SJSA1 (cell line): ENCODE data around the gene SHROOM2. TPM values are rescaled to one million over a fixed set of nuclear protein-coding genes. Genes with fewer than 3 reads are reported as not detected.

Experiments used
- DNase-seq, 2 experiments: peaks; one replicate each; pipeline ENCODE4 v3.0.0-alpha.2; 2015 to 2020; ENCODE audit warnings: low spot score in 2 of 2, low read depth in 1 of 2
- H3K27ac ChIP-seq: fragments of 250-450 bp; sonication (Bioruptor Pico); 2 replicates; pipeline ENCODE4 v1.5.1; 2020; ENCODE audit warnings: mild to moderate bottlenecking, moderate library complexity
- H3K27me3 ChIP-seq: fragments of 250-450 bp; sonication (Bioruptor Pico); replicated peaks from 2 replicates; pipeline ENCODE4 v1.5.1; 2020; ENCODE audit warnings: mild to moderate bottlenecking, moderate library complexity
- H3K36me3 ChIP-seq: fragments of 250-450 bp; sonication (Bioruptor Pico); 2 replicates; pipeline ENCODE4 v1.5.1; 2020; ENCODE audit warnings: mild to moderate bottlenecking
- H3K4me1 ChIP-seq: fragments of 250-450 bp; sonication (Bioruptor Pico); replicated peaks from 2 replicates; pipeline ENCODE4 v1.6.1; 2021; ENCODE audit warnings: mild to moderate bottlenecking
- H3K4me3 ChIP-seq: fragments of 250-450 bp; sonication (Bioruptor Pico); 2 replicates; pipeline ENCODE4 v1.5.1; 2020; ENCODE audit warnings: mild to moderate bottlenecking
- H3K9me3 ChIP-seq: fragments of 250-450 bp; sonication (Bioruptor Pico); replicated peaks from 2 replicates; pipeline ENCODE4 v1.5.1; 2020; ENCODE audit warnings: mild to moderate bottlenecking
- total RNA-seq: library from RNA; depleted of rRNA; stranded (reverse); fragments of >200 nt; shearing (Covaris generic); gene quantifications from 2 replicates; pipeline ENCODE4 v1.2.3, GENCODE V29; 2014

SHROOM2 gene
- total RNA-seq, 1 experiment from 2014 or later, result 0.58 TPM

DNA sequence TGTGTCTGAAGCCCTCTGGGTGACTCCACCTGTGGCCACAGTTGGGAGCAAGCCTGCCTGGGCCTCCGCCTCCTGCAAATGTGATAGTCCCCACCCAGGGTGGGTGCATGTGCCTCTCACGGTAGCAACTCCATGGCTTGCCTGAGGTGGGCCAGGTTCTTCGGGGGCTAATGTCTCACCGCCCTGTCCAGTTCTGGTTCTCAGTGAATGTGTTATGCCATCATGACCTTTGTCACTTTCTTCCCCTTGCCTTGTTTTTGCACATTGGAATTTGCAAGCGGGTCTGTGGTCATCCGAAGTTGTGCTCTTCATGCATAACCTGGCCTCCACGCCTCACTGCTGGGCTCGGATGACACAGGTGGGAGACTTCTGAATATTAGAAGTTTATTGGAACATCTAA, 39.7 kb downstream of the SHROOM2 start:
- no peak overlapping the region for H3K4me3 ChIP-seq
- H3K27ac ChIP-seq, result no peak overlapping the region
- no peaks in the 10 kb centered on the region for H3K9me3 ChIP-seq
- DNase-seq, result no peak
- H3K36me3 ChIP-seq, result no peaks in the 10 kb centered on the region
- no peaks in the 10 kb centered on the region for H3K4me1 ChIP-seq
- H3K27me3 ChIP-seq, result no peaks in the 10 kb centered on the region

DNA sequence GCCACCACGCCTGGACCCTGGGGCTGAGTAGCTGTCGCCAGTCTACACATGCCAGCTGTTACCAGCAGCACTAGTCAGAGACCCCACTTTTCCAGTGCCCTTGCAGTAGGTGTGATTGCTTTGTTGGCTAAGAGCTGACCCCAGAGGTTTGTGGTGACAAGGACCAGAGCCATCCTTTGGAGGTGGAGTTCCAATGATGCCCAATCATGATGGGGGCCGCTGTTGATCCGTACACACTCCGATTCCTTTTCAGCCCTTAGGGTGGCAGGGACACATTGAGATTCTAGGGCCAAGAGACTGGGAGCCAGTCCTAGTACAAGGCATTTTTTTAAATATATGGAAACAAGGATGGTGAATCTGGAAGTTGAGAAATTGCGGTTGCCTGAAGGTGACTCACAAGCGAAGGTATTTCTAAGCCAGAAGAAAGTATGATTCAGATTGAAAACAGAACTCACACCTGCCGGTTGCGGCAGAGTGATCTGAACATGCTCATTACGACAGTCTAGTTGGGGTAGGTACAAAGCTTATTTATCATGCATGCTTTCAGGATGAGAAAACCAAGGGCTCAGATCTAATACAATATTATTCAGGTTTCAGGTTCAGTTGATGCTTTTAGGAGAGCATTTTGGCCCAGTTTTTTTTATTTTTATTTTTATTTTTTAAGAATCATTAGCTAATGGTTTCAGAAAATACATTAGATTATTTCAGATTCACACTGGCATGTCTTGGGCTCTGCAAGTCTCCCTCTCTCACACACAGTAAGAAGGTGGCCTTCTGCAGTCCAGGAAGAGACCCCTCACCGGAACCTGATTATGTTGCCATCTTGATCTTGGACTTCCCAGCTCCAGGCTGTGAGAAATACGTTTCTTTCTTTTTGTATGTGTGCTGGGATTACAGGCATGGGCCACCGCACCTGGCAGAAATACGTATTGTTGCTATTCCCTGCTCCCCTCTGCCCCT, 43.4 kb downstream of the SHROOM2 start:
- Histone ChIP-seq H3K27me3 (no peaks in the 10 kb centered on the region), H3K9me3 (no peaks in the 10 kb centered on the region)
- DNase-seq, result no peak

DNA sequence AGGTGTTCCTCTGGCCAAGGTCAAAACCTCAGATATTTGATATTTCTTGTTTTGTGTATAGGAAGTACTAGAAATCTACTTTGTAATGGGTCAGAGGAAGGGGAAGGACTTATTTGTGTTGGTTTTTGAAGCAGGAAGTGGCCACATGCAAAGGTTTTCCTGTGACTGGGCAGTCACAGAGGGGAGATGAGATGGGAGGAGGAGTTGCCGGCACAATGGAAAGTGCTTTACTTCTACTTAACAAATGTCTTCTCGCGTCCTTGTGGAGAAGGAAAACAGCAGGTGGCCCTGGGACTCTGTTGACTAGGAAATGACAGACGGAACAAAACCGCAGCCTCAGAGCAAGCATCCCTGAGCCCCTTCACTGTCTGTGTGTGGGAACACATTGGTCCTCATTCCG, 46.6 kb downstream of the SHROOM2 start:
- no peak overlapping the region for H3K4me3 ChIP-seq
- no peaks in the 10 kb centered on the region for H3K27me3 ChIP-seq
- DNase-seq, result no peak
- no peak overlapping the region for H3K27ac ChIP-seq
- H3K9me3 ChIP-seq, result no peaks in the 10 kb centered on the region
- H3K4me1 ChIP-seq, result no peaks in the 10 kb centered on the region
- no peaks in the 10 kb centered on the region for H3K36me3 ChIP-seq

More for the DNA sequence above, 43.4 kb downstream of the SHROOM2 start:
- no peaks in the 10 kb centered on the region for H3K4me1 ChIP-seq
- H3K27ac ChIP-seq, result no peak overlapping the region
- H3K4me3 ChIP-seq, result no peak overlapping the region
- no peaks in the 10 kb centered on the region for H3K36me3 ChIP-seq

DNA sequence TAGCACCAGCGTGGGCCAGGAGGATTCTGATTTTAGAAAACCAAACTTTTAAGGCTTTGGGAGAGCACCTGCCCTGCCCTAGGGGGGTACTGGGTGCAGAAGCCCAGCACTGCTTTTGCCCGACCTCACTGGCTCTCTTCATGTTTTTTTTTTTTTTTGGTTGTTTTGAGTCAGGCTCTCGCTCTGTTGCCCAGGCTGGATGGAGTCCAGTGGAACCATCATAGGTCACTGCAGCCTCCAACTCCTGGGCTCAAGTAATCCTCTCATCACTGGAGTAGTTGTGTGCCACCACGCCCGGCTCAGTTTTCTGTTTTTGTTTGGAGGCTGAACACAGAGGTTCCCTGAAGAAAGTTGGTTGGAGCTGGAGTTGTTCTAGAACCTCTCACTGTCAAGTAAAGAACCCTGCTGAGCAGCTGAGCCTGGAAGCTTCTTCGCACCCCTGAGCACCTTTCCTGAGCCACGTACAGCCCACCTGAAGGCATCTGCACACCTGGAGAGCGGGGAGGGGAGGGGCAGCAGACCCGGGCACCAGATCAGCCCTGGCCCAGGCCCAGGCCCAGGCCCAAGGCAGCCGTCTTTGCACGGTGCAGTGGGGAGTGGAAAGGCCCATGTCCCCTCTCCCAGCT, 49.5 kb downstream of the SHROOM2 start:
- Histone ChIP-seq H3K9me3 (no peaks in the 10 kb centered on the region), H3K4me3 (no peak overlapping the region), H3K27ac (no peak overlapping the region), H3K27me3 (no peaks in the 10 kb centered on the region), H3K36me3 (no peaks in the 10 kb centered on the region), H3K4me1 (no peaks in the 10 kb centered on the region)
- DNase-seq, result no peak

DNA sequence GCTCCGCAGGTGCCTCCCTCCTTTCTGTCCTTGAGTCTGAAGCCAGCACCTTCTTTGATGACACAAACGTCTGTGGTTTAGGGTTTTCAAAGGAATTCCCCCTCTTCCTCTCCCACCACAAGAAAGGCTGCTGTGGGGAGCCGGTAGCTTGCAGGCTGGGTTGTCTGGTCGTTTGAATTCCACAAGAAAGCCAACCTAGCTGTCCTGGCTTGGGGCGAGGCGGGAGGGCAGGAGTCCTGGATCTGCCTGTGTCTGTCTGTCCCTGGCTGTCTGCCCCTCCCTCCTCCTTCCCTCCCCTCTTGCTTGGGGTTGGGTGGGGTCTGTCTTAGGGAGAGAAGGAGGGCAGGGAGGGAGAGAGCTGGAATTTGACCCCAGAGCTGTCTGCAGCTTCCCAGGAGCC, 56.3 kb downstream of the SHROOM2 start:
- H3K9me3 ChIP-seq, result no peaks in the 10 kb centered on the region
- H3K27me3 ChIP-seq, result no peaks in the 10 kb centered on the region
- H3K4me3 ChIP-seq, result no peak overlapping the region
- DNase-seq, result no peak
- peaks cover 9% of the 10 kb centered on the region for H3K4me1 ChIP-seq
- H3K36me3 ChIP-seq, result no peaks in the 10 kb centered on the region
- H3K27ac ChIP-seq, result no peak overlapping the region

DNA sequence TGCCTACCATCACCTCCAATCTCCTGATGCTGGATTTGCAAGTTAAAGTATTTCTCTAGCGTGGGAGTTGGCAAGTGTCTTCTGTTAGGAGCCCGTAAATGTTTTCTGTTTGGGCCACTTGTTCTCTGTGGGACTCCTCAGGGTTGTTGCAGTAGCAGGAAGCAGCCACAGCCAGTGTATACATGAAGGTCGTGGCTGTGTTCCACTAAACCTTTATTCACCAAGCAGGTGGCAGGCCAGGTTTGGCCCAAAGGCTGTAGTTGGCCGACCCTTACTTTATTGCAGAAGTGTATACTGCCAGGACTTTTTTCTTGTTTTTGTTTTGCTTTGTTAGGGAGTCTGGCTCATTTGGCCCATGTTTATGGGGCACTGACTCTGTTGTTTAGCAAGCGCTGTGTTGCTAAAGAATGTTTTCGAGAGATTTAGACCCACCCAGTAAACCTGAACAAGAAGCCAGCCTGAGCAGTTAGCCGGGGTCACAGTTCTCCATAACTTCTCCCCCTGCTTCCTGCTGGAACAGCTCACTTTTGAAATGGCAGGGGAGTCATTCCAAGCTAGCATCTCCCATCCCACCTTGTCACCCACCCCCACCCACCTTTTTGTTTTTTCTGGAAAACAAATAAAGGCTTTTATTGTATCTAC, 58.8 kb downstream of the SHROOM2 start:
- Histone ChIP-seq H3K36me3 (no peaks in the 10 kb centered on the region), H3K9me3 (no peaks in the 10 kb centered on the region), H3K27ac (no peak overlapping the region), H3K27me3 (no peaks in the 10 kb centered on the region), H3K4me1 (peaks cover 11% of the 10 kb centered on the region), H3K4me3 (no peak overlapping the region)
- no peak for DNase-seq

DNA sequence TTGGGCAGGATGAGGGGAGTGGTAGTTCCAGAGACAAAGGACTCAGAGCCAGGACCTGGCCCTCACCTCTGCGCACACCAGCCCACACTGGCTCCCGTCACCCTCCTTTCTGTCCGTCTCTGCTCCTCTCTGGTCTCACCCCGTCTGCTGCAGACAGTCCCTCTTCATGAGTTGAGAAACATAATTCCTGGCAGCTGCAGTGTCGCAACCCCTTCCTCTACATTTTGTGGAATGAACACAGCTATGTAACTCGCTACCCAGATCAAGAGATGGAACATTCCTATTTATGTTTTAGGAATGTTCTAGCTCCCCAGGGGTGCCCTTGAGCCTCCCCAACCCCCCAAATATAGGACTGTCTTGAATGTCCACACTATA, 59.3 kb downstream of the SHROOM2 start:
- H3K4me3 ChIP-seq, result no peak overlapping the region
- peaks cover 11% of the 10 kb centered on the region for H3K4me1 ChIP-seq
- no peak overlapping the region for H3K27ac ChIP-seq
- no peaks in the 10 kb centered on the region for H3K36me3 ChIP-seq
- no peak for DNase-seq
- H3K27me3 ChIP-seq, result no peaks in the 10 kb centered on the region
- no peaks in the 10 kb centered on the region for H3K9me3 ChIP-seq

DNA sequence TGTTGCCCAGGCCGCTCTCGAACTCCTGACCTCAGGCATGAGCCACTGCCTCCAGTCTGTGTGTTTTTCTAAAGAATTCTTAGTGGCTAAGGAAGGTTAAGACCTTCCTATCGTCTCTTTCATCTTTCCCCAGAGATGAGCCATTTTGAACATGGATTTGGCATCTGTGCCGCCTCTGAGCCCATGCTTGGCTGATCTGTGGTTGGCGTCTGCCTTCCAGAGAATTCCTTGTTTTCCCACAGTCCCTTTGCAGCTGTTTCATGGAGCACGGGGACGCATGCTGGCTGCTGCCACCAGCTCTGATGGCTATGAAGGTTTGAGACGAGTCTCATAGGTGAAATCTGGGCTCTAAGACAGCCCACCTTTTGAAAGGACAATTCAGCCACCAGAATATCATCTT, 60.4 kb downstream of the SHROOM2 start:
- Histone ChIP-seq H3K4me3 (no peak overlapping the region), H3K27ac (peak overlapping the region; percentile 72)
- no peak for DNase-seq

DNA sequence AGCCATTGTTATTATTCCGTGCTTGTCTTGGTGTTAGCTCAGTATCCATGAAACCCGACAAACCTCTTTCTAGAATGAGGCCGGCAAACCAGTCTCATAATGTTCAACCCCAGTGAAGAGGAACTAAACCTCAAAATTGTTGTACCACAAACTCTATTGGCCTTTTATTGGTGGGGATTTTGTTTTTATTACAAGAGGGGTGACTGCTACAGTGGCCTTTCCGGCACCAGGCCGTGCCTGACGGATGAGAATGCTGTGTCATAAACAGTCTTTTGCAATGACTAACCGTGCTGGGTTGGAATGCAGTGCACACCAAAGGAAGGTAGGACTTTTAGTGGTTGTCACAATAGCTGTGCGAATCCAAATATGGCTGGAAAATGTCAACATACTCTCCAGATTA, 60.8 kb downstream of the SHROOM2 start:
- Histone ChIP-seq H3K36me3 (no peaks in the 10 kb centered on the region), H3K27me3 (no peaks in the 10 kb centered on the region), H3K9me3 (no peaks in the 10 kb centered on the region), H3K27ac (peak overlapping the region; percentile 72), H3K4me3 (no peak overlapping the region), H3K4me1 (peaks cover 11% of the 10 kb centered on the region)
- DNase-seq, result peak; percentile 31 to 47

More for the DNA sequence above, 60.4 kb downstream of the SHROOM2 start:
- H3K9me3 ChIP-seq, result no peaks in the 10 kb centered on the region
- peaks cover 11% of the 10 kb centered on the region for H3K4me1 ChIP-seq
- no peaks in the 10 kb centered on the region for H3K36me3 ChIP-seq
- H3K27me3 ChIP-seq, result no peaks in the 10 kb centered on the region

DNA sequence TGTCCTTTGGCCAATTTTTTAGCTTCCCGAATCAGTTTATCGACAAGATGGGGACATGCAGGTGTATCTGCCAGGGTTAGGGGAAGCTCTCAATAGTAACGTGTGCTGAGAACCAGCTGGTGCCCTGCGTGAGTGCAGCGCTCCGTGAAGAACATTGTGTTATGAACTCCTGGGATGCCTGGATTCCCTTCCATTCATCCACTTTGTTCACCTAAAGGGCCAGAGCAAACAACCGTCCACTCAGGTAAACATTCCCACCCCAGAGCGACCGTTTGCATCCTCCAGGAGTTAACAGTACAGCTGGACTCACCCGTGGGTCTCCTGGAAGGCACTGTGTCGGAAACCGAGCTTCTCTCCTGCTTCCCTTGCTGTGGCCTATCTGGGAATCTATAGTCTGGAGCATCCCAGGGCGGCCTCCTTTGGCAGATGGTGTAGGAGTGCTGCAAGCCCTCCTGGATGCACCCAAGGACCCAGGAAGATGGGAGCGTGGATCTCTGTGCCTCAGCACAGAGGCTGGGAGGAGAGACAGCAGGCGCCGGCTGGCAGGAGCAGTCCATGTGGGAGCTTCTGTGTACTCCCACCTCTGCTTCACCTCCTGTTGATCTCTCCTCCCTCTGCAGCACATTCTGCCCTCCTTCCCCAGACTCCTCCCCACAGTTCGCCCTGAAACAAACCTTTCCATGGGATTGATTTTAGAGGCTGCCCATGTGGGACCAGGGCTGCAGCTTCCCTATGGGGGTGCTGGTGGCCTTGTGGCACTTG, 62.7 kb downstream of the SHROOM2 start:
- H3K4me3 ChIP-seq, result no peak overlapping the region
- no peak overlapping the region for H3K27ac ChIP-seq
- H3K4me1 ChIP-seq, result peaks cover 11% of the 10 kb centered on the region
- DNase-seq, result no peak
- no peaks in the 10 kb centered on the region for H3K9me3 ChIP-seq
- H3K27me3 ChIP-seq, result no peaks in the 10 kb centered on the region
- no peaks in the 10 kb centered on the region for H3K36me3 ChIP-seq

DNA sequence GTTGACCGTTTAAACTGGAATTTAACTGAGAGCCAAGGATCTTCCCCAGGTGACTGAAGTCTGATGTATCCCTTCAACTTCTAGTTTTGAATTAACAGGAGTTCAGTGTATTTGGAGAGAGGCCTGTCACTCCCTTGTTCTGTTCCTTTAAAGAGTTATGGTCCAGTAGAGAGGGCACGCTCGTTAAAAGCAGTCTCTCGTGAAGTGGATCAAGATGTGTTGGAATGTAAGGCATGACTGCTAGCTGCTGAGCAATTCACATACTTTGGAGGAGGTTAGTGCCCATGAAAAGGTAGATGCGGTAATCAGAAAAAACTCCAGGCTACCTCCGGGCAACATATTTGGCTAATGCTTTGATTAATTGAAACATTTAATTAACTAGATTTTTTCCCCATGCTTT, 65.7 kb downstream of the SHROOM2 start:
- no peak overlapping the region for H3K4me3 ChIP-seq
- no peaks in the 10 kb centered on the region for H3K9me3 ChIP-seq
- no peaks in the 10 kb centered on the region for H3K36me3 ChIP-seq
- DNase-seq, result no peak
- no peak overlapping the region for H3K27ac ChIP-seq
- peaks cover 7% of the 10 kb centered on the region for H3K4me1 ChIP-seq
- H3K27me3 ChIP-seq, result no peaks in the 10 kb centered on the region

DNA sequence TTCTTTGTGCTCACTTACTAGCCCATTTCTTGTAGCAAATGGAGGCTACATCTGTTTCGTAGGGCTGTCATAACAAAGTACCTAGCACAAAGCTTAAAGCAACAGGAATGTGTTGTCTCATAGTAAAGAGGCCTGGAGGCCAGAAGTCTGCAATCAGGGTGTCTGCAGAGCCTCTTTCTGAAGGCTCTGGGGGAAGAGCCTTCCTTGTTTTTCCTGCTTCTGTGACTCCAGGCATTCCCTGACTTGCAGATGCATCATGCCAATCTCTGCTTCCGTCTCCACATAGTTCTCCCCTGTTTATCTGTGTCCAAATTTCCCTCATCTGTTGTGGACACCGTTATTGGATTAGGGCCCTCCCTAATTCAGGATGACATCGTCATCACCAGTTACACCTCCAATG, 67.1 kb downstream of the SHROOM2 start:
- Histone ChIP-seq H3K36me3 (no peaks in the 10 kb centered on the region), H3K27me3 (no peaks in the 10 kb centered on the region), H3K4me1 (no peaks in the 10 kb centered on the region), H3K9me3 (no peaks in the 10 kb centered on the region), H3K27ac (no peak overlapping the region), H3K4me3 (no peak overlapping the region)
- DNase-seq, result no peak

DNA sequence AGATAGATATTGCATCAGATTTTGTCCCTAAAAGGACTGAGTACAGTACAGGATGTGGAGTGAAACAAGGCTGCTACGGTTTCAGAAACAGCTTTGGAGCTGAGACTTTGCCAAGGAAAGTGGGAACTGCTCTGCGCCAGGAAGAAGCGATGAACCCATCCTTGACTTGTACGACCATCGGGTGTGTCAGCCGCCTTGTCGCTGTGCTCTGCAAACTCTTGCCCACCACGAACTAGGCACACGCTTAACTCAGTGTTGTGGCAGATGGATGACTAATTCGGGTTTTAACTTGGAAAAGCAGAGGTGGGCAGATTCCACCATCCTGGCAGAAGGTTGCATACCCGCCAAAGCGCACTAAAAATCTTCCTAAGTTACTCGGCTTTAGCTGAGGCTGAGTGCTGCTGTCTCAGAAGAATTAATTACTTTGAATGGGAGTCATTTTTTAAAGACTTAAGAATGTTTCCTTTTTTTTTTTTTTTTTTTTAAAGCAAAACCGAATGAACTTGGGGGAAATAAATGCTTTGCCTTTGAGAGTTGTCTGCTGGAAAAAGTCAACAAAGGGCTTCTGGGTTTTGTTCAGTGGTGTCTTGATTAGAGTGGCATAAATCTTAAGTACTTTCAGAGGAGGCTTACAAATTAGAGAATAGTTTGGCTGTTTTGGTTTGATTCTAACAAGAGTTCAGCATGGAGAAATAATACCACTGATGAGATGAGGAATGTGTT, 69.5 kb downstream of the SHROOM2 start:
- Histone ChIP-seq H3K4me3 (no peak overlapping the region), H3K4me1 (no peaks in the 10 kb centered on the region), H3K9me3 (no peaks in the 10 kb centered on the region), H3K27ac (no peak overlapping the region), H3K27me3 (no peaks in the 10 kb centered on the region), H3K36me3 (no peaks in the 10 kb centered on the region)
- DNase-seq, result no peak
